Purkinje cell (primary cell): ENCODE measurements around the gene HDAC11. TPM values are rescaled to one million over a fixed set of nuclear protein-coding genes. Genes with fewer than 3 reads are reported as not detected.

ENCODE experiments used
- polyA plus RNA-seq: library from polyadenylated mRNA; unstranded; fragments of >200 nt; fragmentation: Nextera tagmentation; gene quantifications from 2 replicates; pipeline ENCODE4 v1.2.1, GENCODE V29; 2014

The HDAC11 gene, protein sequence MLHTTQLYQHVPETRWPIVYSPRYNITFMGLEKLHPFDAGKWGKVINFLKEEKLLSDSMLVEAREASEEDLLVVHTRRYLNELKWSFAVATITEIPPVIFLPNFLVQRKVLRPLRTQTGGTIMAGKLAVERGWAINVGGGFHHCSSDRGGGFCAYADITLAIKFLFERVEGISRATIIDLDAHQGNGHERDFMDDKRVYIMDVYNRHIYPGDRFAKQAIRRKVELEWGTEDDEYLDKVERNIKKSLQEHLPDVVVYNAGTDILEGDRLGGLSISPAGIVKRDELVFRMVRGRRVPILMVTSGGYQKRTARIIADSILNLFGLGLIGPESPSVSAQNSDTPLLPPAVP
- 4.4 and 4.6 TPM in 2 replicates for polyA plus RNA-seq

DNA sequence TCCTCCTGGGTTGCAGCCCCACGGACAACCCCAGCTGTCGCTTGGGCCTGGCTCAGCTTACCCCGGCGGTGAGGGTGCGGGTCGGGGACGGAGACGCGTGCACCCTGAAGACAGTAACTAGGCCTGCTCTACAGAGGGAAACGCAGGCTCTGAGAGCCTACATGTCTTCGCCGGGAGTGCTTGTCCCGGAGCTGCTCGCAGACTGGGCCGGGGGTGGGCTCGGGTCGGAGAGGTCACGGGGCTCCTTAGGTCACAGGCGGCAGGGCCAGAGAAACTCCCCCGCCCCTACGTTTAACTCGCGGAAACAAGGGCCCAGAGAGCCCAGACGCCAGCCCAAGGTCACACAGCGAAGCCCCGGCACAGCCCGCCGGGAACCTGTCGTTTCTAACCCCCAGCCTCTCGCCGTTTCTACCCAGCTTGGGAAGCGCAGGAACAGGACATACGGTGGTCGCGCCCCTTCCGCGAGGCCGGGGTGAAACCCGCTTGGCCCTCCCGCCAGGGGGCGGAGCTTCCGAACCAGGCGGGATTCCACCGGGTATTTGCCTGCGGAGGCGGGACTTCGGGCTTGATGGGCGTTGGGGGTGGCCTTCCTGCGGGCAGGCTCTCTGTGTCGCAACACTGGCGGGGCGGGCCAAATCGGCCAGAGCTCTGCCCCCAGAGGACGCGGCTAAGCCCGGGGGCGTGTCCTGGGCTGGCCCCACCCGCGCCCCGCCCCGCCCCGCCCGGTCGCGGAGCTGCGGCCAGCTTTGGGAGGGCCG, at the start of gene HDAC11:
HDAC11 (plus strand) TSS at position 725 of the 758 bp plus-strand sequence. CDS start 42 bp downstream, outside the sequence.

DNA sequence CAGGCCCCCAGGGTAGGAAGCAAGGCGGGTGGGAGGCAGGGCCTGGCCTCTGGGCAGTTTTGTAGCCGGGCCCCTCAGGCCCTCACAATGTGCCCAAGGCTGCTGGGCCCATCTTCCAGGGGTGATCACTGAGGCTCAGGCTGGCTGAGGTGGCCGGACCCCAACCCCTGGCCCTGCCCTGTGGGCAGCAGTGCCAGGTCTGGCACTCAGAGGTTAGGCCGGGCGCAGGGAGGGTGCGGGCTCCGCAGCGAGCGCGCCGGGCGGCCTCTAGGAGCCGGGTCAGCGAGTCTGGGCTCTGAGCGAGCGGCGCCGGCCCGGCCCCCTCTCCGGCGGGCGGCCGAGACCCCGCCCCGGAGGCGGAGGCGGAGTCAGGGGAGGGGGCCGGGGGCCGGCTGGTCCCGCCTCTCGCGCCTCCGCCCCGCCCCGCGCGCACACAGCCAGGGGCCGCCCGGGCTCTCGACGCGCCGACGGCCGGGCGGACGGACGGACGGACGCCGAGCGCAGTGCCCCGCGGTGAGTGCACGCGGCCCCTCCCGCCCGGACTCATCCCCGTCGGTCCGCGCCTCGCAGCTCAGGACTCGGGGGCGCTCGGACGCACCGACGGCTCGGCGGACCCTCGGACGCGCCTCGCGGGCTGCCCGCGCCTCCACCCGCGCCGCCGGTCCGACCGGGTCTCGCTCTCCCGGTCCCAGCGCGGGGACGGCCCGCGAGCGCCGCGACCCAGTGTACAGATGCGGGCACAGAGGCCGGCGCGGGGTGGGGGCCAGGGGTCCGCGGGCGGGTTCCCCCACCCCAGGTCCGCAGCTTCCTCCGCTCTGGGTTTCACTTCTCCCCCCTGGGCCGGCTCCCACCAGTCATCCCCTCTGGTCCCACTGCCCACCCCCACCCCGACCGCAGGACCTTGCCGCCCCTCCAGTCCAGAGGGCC, 68.9 kb downstream of the HDAC11 start, which contains the start of gene FBLN2:
FBLN2 (plus strand) TSS at position 430 of the 927 bp plus-strand sequence. CDS start 21,231 bp downstream, outside the sequence.

Other genes with a start within 250 kb of the HDAC11 start
- 0.90 and 4.2 TPM in 2 replicates for gene NUP210, start 60.0 kb upstream of the HDAC11 start, polyA plus RNA-seq
- gene FBLN2, start 68.8 kb downstream of the HDAC11 start, polyA plus RNA-seq = 1.2 and 2.0 TPM in 2 replicates